A549 (cell line): ENCODE results near the gene KRTAP10-10.

Source experiments
- CEBPB ChIP-seq, 2 experiments: fragments of >200 bp in 1 of 2; sonication (Bioruptor Twin) in 1 of 2; formaldehyde crosslinking in 1 of 2; IDR thresholded peaks; 2 replicates each; pipeline ENCODE4 v1.6.1; 2012 to 2016
- CTCF ChIP-seq: fragments of >200 bp; sonication (Bioruptor Twin); formaldehyde crosslinking; IDR thresholded peaks from 3 replicates; pipeline ENCODE4 v1.5.1; 2016

GRCh38 chr21:44614161-44614631 lies 23.0 kb upstream of the KRTAP10-10 start:
- TF ChIP-seq CTCF = no peak
- TF ChIP-seq CEBPB (IDR thresholded peaks at IDR 0.05) = no peak
